ENCODE data around the gene FBXL4. TPM values are rescaled to one million over a fixed set of nuclear protein-coding genes. Genes with fewer than 3 reads are reported as not detected.
A peak's percentile ranks its signal among the peaks of the same experiment; 100 is the strongest.

The FBXL4 gene
- 10 to 100 TPM in 4 of 12 donors, 1 to 10 TPM in 7, not detected in 1; 5.0 to 12.4 (median 9.8) TPM for polyA plus RNA-seq (ENCODE audit: insufficient read length in 12 of 12)
- long read RNA-seq, donor 1, full-length matches to known transcripts, result 2 of 2 reads
- long read RNA-seq, donor 1, partial matches to known transcripts, result 0 of 2 reads
- long read RNA-seq, donor 1, other reads (novel, unspliced or antisense), result 0 of 2 reads
- long read RNA-seq, donor 2, full-length matches to known transcripts, result 2 of 2 reads
- long read RNA-seq, donor 2, partial matches to known transcripts, result 0 of 2 reads
- long read RNA-seq, donor 2, other reads (novel, unspliced or antisense), result 0 of 2 reads
- long read RNA-seq, donor 3, full-length matches to known transcripts, result 1 of 1 reads
- long read RNA-seq, donor 3, partial matches to known transcripts, result 0 of 1 reads
- long read RNA-seq, donor 3, other reads (novel, unspliced or antisense), result 0 of 1 reads
- long read RNA-seq, donor 4, result 0 reads
- long read RNA-seq, donor 5, full-length matches to known transcripts, result 1 of 1 reads
- long read RNA-seq, donor 5, partial matches to known transcripts, result 0 of 1 reads
- long read RNA-seq, donor 5, other reads (novel, unspliced or antisense), result 0 of 1 reads
- long read RNA-seq, donor 6, full-length matches to known transcripts, result 2 of 2 reads
- long read RNA-seq, donor 6, partial matches to known transcripts, result 0 of 2 reads
- long read RNA-seq, donor 6, other reads (novel, unspliced or antisense), result 0 of 2 reads
- long read RNA-seq, donor 7, full-length matches to known transcripts, result 2 of 2 reads
- long read RNA-seq, donor 7, partial matches to known transcripts, result 0 of 2 reads
- long read RNA-seq, donor 7, other reads (novel, unspliced or antisense), result 0 of 2 reads
- long read RNA-seq, donor 8, full-length matches to known transcripts, result 3 of 3 reads
- long read RNA-seq, donor 8, partial matches to known transcripts, result 0 of 3 reads
- long read RNA-seq, donor 8, other reads (novel, unspliced or antisense), result 0 of 3 reads
- long read RNA-seq, donor 9, result 0 reads
- long read RNA-seq, donor 10, result 0 reads
- long read RNA-seq, donor 11, full-length matches to known transcripts, result 2 of 2 reads
- long read RNA-seq, donor 11, partial matches to known transcripts, result 0 of 2 reads
- long read RNA-seq, donor 11, other reads (novel, unspliced or antisense), result 0 of 2 reads

- peak; percentile 64 for DNase-seq
Observed at GRCh38 chr6:98947411-98948292, at the start of gene FBXL4. FBXL4 (minus strand) TSS chr6:98947946; CDS start chr6:98926988, 20,958 bp downstream.

GRCh38 chr6:98995116-98995515 is 47.4 kb upstream of the FBXL4 start:
- no peak for DNase-seq

GRCh38 chr6:98992535-98992934 is 44.8 kb upstream of the FBXL4 start:
- no peak for DNase-seq

- no peak for DNase-seq
Observed at GRCh38 chr6:98986071-98986615, 38.4 kb upstream of the FBXL4 start.

GRCh38 chr6:98985391-98985790 is 37.6 kb upstream of the FBXL4 start:
- no peak for DNase-seq

- no peak for DNase-seq
Observed at GRCh38 chr6:98984121-98984520, 36.4 kb upstream of the FBXL4 start.

GRCh38 chr6:98981473-98981872 is 33.7 kb upstream of the FBXL4 start:
- no peak for DNase-seq

- no peak for DNase-seq
Observed at GRCh38 chr6:98980819-98981218, 33.1 kb upstream of the FBXL4 start.

GRCh38 chr6:98977671-98978292 is 30.0 kb upstream of the FBXL4 start:
- DNase-seq, result no peak

- DNase-seq, result no peak
Observed at GRCh38 chr6:98976674-98977385, 29.1 kb upstream of the FBXL4 start.

- DNase-seq, result no peak
Observed at GRCh38 chr6:98975421-98975820, 27.7 kb upstream of the FBXL4 start.

GRCh38 chr6:98974309-98974708 is 26.6 kb upstream of the FBXL4 start:
- DNase-seq, result no peak

GRCh38 chr6:98973571-98973970 is 25.8 kb upstream of the FBXL4 start:
- no peak for DNase-seq

- DNase-seq, result no peak
Observed at GRCh38 chr6:98971303-98971702, 23.6 kb upstream of the FBXL4 start.

- DNase-seq, result no peak
Observed at GRCh38 chr6:98970469-98970868, 22.7 kb upstream of the FBXL4 start.

- DNase-seq, result no peak
Observed at GRCh38 chr6:98967616-98968015, 19.9 kb upstream of the FBXL4 start.

GRCh38 chr6:98959631-98960030 is 11.9 kb upstream of the FBXL4 start:
- no peak for DNase-seq

GRCh38 chr6:98958776-98959175 is 11.0 kb upstream of the FBXL4 start:
- DNase-seq, result no peak

- DNase-seq, result no peak
Observed at GRCh38 chr6:98957450-98957849, 9.7 kb upstream of the FBXL4 start.

- no peak for DNase-seq
Observed at GRCh38 chr6:98949589-98949988, 1.8 kb upstream of the FBXL4 start.
